HepG2 (cell line): ENCODE measurements around the gene COL27A1. TPM values are rescaled to one million over a fixed set of nuclear protein-coding genes. Genes with fewer than 3 reads are reported as not detected.

ENCODE experiments used
- CAMTA2 ChIP-seq: sonication (generic); formaldehyde crosslinking; IDR thresholded peaks from 2 replicates; pipeline ENCODE4 v1.4.0; 2020; ENCODE audit warnings: mild to moderate bottlenecking, missing genetic modification reagents, borderline replicate concordance
- HNRNPK ChIP-seq: fragments of 200-400 bp; formaldehyde crosslinking; IDR thresholded peaks from 2 replicates; pipeline ENCODE4 v1.6.1; 2018; ENCODE audit warnings: low read length, low read depth, moderate library complexity, mild to moderate bottlenecking; ENCODE audit not compliant: poor library complexity, severe bottlenecking
- MBD4 ChIP-seq: IDR thresholded peaks from 2 replicates; pipeline ENCODE4 v1.6.1; 2012; ENCODE audit warnings: low read length, inconsistent platforms, borderline replicate concordance
- RFXANK ChIP-seq: IDR thresholded peaks from 2 replicates; pipeline ENCODE4 v1.6.1; 2016
- SUZ12 ChIP-seq: fragments of 150-350 bp; IDR thresholded peaks from 2 replicates; pipeline ENCODE4 v1.6.1; 2014; ENCODE audit warnings: low read depth, low read length
- THAP11 ChIP-seq: IDR thresholded peaks from 2 replicates; pipeline ENCODE4 v1.6.1; 2016; ENCODE audit warnings: missing biosample characterization, missing genetic modification reagents
- YEATS2 ChIP-seq: sonication (generic); formaldehyde crosslinking; IDR thresholded peaks from 2 replicates; pipeline ENCODE4 v1.4.0; 2020; ENCODE audit warnings: missing genetic modification reagents, borderline replicate concordance
- ZNF121 ChIP-seq: sonication (generic); formaldehyde crosslinking; IDR thresholded peaks from 2 replicates; pipeline ENCODE4 v1.5.0; 2020; ENCODE audit warnings: mild to moderate bottlenecking, missing genetic modification reagents
- ZNF180 ChIP-seq: sonication (generic); formaldehyde crosslinking; IDR thresholded peaks from 2 replicates; pipeline ENCODE4 v1.4.0; 2020; ENCODE audit warnings: low read depth, missing genetic modification reagents, borderline replicate concordance
- ZNF20 ChIP-seq: sonication (generic); formaldehyde crosslinking; IDR thresholded peaks from 2 replicates; pipeline ENCODE4 v1.4.0; 2020; ENCODE audit warnings: mild to moderate bottlenecking, moderate library complexity, missing genetic modification reagents
- ZNF616 ChIP-seq: sonication (generic); formaldehyde crosslinking; IDR thresholded peaks from 2 replicates; pipeline ENCODE4 v1.5.0; 2020; ENCODE audit warnings: low read depth, mild to moderate bottlenecking, missing genetic modification reagents
- polyA plus RNA-seq, 8 experiments: library from polyadenylated mRNA; depleted of rRNA in 3 of 8; stranded (reverse) in 7 of 8; unstranded in 1 of 8; fragments of >200 nt; fragmentation: Illumina TruSeq in 4 of 8; extraction: Trizol in 4 of 8; gene quantifications; 2 replicates each; pipeline versions ENCODE4 v1.2.1 to v1.2.3, GENCODE V29; 2011 to 2016; ENCODE audit warnings: low read depth in 4 of 8, missing spikeins in 1 of 8, mixed read lengths in 1 of 8; ENCODE audit not compliant: insufficient read depth in 1 of 8
- total RNA-seq, 5 experiments: library from RNA; depleted of rRNA; stranded (reverse); fragments of >200 nt; fragmentation: Illumina TruSeq; extraction: Trizol; gene quantifications; 2 replicates each; pipeline ENCODE4 v1.2.3, GENCODE V29; 2016; ENCODE audit warnings: low read depth in 1 of 5
- TF ChIP-seq, protein P1 (sequence below): IDR thresholded peaks from 2 replicates; pipeline ENCODE4 v1.4.0; 2020; ENCODE audit warnings: mild to moderate bottlenecking, missing genetic modification reagents
- TF ChIP-seq, protein P2 (sequence below): sonication (generic); formaldehyde crosslinking; IDR thresholded peaks from 2 replicates; pipeline ENCODE4 v1.4.0; 2020; ENCODE audit warnings: missing genetic modification reagents, borderline replicate concordance
- TF ChIP-seq, protein P3 (sequence below): sonication (generic); formaldehyde crosslinking; IDR thresholded peaks from 2 replicates; pipeline ENCODE4 v1.8.0; 2022; ENCODE audit warnings: missing genetic modification reagents, mild to moderate bottlenecking, borderline replicate concordance
- TF ChIP-seq, protein P4 (sequence below): sonication (generic); formaldehyde crosslinking; IDR thresholded peaks from 2 replicates; pipeline ENCODE4 v1.4.0; 2020; ENCODE audit warnings: missing genetic modification reagents
- TF ChIP-seq, protein P5 (sequence below): sonication (generic); formaldehyde crosslinking; IDR thresholded peaks from 2 replicates; pipeline ENCODE4 v1.8.0; 2022; ENCODE audit warnings: mild to moderate bottlenecking, missing genetic modification reagents
- TF ChIP-seq, protein P6 (sequence below): sonication (generic); formaldehyde crosslinking; IDR thresholded peaks from 2 replicates; pipeline ENCODE4 v1.9.0; 2022; ENCODE audit warnings: missing genetic modification reagents, mild to moderate bottlenecking, borderline replicate concordance

Gene COL27A1
- total and polyA plus RNA-seq, 2 of the 13 experiments (the other 11 are each of a cell fraction or from before 2014, with no cell fraction given): 71.3 to 89.1 TPM

DNA sequence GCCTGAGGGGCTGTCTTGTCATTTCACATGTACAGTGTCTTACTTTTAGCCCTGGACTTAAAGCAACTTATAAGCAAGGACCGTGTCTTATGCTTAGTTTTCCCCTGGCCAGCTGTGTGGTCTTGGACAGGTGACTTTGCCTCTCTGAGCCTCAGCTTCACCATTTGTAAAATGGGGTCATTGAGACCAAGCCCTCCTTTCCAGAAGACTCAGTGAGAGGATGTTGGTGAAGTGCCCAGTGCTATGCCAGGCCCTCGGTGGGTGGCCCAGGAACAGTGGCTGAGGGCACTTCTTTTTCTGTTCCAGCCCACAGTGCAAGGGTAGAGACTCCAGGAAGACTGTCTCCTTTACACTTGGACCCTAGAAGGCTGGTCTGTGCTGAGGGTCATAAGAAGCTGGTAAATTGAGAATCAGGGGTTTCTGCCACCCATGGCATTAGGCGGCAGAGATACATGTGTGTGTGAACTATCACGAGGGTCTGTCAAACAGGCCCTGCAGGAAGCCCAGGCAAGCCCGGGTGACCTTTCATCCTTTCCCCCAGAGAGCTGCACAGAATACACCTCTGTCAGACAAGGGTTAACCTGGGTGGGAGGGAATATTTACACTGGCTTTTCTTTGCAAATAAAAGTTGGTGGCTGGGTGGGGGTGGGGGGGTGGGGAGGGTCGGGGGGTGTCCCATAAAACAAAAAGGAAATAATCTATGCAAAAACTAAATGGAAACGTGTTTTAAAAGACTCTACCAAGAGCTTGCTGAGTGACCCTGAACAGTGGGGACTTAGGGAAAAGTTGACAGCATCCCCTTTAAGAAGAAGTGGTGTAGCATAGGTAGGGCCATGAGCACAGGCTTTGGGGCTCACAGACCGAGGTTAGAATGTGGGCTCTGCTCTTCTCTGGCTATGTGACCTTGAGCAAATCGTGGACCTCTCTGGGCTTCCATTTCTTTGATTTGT lies 35.8 kb upstream of the COL27A1 start (continued):
- TF ChIP-seq, protein P1, sequence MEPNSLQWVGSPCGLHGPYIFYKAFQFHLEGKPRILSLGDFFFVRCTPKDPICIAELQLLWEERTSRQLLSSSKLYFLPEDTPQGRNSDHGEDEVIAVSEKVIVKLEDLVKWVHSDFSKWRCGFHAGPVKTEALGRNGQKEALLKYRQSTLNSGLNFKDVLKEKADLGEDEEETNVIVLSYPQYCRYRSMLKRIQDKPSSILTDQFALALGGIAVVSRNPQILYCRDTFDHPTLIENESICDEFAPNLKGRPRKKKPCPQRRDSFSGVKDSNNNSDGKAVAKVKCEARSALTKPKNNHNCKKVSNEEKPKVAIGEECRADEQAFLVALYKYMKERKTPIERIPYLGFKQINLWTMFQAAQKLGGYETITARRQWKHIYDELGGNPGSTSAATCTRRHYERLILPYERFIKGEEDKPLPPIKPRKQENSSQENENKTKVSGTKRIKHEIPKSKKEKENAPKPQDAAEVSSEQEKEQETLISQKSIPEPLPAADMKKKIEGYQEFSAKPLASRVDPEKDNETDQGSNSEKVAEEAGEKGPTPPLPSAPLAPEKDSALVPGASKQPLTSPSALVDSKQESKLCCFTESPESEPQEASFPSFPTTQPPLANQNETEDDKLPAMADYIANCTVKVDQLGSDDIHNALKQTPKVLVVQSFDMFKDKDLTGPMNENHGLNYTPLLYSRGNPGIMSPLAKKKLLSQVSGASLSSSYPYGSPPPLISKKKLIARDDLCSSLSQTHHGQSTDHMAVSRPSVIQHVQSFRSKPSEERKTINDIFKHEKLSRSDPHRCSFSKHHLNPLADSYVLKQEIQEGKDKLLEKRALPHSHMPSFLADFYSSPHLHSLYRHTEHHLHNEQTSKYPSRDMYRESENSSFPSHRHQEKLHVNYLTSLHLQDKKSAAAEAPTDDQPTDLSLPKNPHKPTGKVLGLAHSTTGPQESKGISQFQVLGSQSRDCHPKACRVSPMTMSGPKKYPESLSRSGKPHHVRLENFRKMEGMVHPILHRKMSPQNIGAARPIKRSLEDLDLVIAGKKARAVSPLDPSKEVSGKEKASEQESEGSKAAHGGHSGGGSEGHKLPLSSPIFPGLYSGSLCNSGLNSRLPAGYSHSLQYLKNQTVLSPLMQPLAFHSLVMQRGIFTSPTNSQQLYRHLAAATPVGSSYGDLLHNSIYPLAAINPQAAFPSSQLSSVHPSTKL: peak; percentile 49; the same call in 1 of the 2 replicates
- TF ChIP-seq CAMTA2 (no peak), ZNF616 (CRISPR knock-in tag) (no peak), HNRNPK (peak; percentile 71), MBD4 (no peak), ZNF180 (CRISPR knock-in tag) (no peak), THAP11 (CRISPR knock-in tag) (no peak; the same call in 1 of the 2 replicates), SUZ12 (no peak), YEATS2 (no peak), ZNF20 (CRISPR knock-in tag) (no peak), ZNF121 (CRISPR knock-in tag) (no peak), RFXANK (CRISPR knock-in tag) (no peak)
- TF ChIP-seq, protein P2, sequence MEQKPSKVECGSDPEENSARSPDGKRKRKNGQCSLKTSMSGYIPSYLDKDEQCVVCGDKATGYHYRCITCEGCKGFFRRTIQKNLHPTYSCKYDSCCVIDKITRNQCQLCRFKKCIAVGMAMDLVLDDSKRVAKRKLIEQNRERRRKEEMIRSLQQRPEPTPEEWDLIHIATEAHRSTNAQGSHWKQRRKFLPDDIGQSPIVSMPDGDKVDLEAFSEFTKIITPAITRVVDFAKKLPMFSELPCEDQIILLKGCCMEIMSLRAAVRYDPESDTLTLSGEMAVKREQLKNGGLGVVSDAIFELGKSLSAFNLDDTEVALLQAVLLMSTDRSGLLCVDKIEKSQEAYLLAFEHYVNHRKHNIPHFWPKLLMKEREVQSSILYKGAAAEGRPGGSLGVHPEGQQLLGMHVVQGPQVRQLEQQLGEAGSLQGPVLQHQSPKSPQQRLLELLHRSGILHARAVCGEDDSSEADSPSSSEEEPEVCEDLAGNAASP (CRISPR knock-in tag): peak; percentile 46; the same call in 1 of the 2 replicates
- TF ChIP-seq, protein P3, sequence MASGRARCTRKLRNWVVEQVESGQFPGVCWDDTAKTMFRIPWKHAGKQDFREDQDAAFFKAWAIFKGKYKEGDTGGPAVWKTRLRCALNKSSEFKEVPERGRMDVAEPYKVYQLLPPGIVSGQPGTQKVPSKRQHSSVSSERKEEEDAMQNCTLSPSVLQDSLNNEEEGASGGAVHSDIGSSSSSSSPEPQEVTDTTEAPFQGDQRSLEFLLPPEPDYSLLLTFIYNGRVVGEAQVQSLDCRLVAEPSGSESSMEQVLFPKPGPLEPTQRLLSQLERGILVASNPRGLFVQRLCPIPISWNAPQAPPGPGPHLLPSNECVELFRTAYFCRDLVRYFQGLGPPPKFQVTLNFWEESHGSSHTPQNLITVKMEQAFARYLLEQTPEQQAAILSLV: no peak
- TF ChIP-seq, protein P4, sequence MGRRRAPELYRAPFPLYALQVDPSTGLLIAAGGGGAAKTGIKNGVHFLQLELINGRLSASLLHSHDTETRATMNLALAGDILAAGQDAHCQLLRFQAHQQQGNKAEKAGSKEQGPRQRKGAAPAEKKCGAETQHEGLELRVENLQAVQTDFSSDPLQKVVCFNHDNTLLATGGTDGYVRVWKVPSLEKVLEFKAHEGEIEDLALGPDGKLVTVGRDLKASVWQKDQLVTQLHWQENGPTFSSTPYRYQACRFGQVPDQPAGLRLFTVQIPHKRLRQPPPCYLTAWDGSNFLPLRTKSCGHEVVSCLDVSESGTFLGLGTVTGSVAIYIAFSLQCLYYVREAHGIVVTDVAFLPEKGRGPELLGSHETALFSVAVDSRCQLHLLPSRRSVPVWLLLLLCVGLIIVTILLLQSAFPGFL: no peak
- TF ChIP-seq, protein P5, sequence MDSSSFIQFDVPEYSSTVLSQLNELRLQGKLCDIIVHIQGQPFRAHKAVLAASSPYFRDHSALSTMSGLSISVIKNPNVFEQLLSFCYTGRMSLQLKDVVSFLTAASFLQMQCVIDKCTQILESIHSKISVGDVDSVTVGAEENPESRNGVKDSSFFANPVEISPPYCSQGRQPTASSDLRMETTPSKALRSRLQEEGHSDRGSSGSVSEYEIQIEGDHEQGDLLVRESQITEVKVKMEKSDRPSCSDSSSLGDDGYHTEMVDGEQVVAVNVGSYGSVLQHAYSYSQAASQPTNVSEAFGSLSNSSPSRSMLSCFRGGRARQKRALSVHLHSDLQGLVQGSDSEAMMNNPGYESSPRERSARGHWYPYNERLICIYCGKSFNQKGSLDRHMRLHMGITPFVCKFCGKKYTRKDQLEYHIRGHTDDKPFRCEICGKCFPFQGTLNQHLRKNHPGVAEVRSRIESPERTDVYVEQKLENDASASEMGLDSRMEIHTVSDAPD (CRISPR knock-in tag): no peak
- TF ChIP-seq, protein P6, sequence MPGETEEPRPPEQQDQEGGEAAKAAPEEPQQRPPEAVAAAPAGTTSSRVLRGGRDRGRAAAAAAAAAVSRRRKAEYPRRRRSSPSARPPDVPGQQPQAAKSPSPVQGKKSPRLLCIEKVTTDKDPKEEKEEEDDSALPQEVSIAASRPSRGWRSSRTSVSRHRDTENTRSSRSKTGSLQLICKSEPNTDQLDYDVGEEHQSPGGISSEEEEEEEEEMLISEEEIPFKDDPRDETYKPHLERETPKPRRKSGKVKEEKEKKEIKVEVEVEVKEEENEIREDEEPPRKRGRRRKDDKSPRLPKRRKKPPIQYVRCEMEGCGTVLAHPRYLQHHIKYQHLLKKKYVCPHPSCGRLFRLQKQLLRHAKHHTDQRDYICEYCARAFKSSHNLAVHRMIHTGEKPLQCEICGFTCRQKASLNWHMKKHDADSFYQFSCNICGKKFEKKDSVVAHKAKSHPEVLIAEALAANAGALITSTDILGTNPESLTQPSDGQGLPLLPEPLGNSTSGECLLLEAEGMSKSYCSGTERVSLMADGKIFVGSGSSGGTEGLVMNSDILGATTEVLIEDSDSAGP: no peak
